ENCODE results near the gene USP6NL.
"Not testable (repeated sequence)": the region's sequence is repeated elsewhere in the genome, so short reads cannot be mapped to it uniquely, and the experiment has no call there.

The USP6NL gene

DNA sequence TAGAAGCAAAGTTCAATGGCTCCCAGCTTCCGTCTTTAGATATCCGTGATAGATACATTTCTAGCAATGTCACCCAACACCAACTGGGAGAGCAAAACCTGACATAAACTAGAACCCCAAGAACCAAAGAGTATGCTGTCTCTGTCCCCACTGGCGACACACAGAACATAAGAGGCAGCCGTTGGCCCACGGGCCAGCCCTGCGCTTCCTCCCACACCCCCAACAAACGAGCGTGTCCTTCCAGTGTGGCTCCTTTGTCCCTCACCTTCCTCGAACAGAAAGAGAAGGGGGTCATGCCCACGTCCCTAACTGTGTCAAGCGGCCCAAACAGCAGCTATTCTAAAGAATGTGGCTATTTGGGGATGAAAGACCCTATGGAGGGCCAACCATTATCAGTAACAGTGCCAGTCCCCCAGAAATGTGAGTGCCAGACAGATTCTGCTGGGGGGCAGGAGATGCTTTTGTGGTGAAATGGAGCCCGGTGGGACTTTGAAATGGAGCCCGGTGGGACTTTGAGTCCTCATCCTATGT is 171.9 kb downstream of the USP6NL start:
- H3K36me3 ChIP-seq (ENCODE audit: insufficient read depth): no peaks in the 10 kb centered on the region
- no peaks in the 10 kb centered on the region for H3K79me2 ChIP-seq (ENCODE audit: insufficient read depth, low read depth)
- H2AFZ ChIP-seq (ENCODE audit: low read depth): no peak overlapping the region
- TF ChIP-seq, protein P1, sequence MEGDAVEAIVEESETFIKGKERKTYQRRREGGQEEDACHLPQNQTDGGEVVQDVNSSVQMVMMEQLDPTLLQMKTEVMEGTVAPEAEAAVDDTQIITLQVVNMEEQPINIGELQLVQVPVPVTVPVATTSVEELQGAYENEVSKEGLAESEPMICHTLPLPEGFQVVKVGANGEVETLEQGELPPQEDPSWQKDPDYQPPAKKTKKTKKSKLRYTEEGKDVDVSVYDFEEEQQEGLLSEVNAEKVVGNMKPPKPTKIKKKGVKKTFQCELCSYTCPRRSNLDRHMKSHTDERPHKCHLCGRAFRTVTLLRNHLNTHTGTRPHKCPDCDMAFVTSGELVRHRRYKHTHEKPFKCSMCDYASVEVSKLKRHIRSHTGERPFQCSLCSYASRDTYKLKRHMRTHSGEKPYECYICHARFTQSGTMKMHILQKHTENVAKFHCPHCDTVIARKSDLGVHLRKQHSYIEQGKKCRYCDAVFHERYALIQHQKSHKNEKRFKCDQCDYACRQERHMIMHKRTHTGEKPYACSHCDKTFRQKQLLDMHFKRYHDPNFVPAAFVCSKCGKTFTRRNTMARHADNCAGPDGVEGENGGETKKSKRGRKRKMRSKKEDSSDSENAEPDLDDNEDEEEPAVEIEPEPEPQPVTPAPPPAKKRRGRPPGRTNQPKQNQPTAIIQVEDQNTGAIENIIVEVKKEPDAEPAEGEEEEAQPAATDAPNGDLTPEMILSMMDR (conservative IDR thresholded peaks at IDR 0.05; ENCODE audit: low read depth, low read length): no peak
- no peaks in the 10 kb centered on the region for H3K4me1 ChIP-seq (ENCODE audit: low read depth, poor library complexity, severe bottlenecking)
- H3K4me3 ChIP-seq (IDR thresholded peaks at IDR 0.05; ENCODE audit: insufficient read depth, low read depth, low read length): no peak overlapping the region
- H3K4me2 ChIP-seq: no peak overlapping the region
- H3K9ac ChIP-seq: no peak overlapping the region
- no peak overlapping the region for H3K27ac ChIP-seq
- H3K27me3 ChIP-seq (ENCODE audit: insufficient read depth, low read depth): no peaks in the 10 kb centered on the region
- H4K20me1 ChIP-seq (ENCODE audit: insufficient read depth): no peaks in the 10 kb centered on the region

GRCh38 chr10:11437391-11438142 is 173.9 kb downstream of the USP6NL start:
- Histone ChIP-seq H2AFZ (ENCODE audit: low read depth) (no peak overlapping the region), H3K36me3 (ENCODE audit: insufficient read depth) (no peaks in the 10 kb centered on the region), H3K27ac (no peak overlapping the region), H3K27me3 (ENCODE audit: insufficient read depth, low read depth) (no peaks in the 10 kb centered on the region), H4K20me1 (ENCODE audit: insufficient read depth) (no peaks in the 10 kb centered on the region), H3K4me2 (no peak overlapping the region), H3K4me1 (ENCODE audit: low read depth, poor library complexity, severe bottlenecking) (no peaks in the 10 kb centered on the region), H3K4me3 (IDR thresholded peaks at IDR 0.05; ENCODE audit: insufficient read depth, low read depth, low read length) (no peak overlapping the region), H3K9ac (no peak overlapping the region), H3K79me2 (ENCODE audit: insufficient read depth, low read depth) (no peaks in the 10 kb centered on the region)
- TF ChIP-seq, protein P1 (conservative IDR thresholded peaks at IDR 0.05; ENCODE audit: low read depth, low read length): no peak

DNA sequence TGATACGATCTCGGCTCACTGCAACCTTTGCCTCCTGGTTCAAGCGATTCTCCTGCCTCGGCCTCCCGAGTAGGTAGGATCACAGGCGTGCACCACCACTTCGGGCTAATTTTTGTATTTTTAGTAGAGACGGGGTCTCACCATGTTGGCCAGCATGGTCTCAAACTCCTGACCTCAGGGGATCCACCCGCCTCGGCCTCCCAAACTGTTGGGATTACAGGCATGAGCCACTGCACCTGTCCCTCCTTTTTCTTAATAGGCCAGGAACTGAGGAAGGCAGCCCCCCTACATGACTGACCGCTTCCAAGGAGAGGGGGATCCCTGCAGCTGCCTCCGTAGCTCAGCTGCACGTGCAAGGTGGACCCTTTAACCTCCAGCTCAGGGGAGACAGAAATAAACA is 175.0 kb downstream of the USP6NL start:
- H3K27ac ChIP-seq; H4K20me1 ChIP-seq (ENCODE audit: insufficient read depth); H3K36me3 ChIP-seq (ENCODE audit: insufficient read depth); H3K4me3 ChIP-seq (IDR thresholded peaks at IDR 0.05; ENCODE audit: insufficient read depth, low read depth, low read length); H3K79me2 ChIP-seq (ENCODE audit: insufficient read depth, low read depth); H3K27me3 ChIP-seq (ENCODE audit: insufficient read depth, low read depth); H3K4me2 ChIP-seq; H3K9ac ChIP-seq; H2AFZ ChIP-seq (ENCODE audit: low read depth); H3K4me1 ChIP-seq (ENCODE audit: low read depth, poor library complexity, severe bottlenecking): not testable (repeated sequence)

DNA sequence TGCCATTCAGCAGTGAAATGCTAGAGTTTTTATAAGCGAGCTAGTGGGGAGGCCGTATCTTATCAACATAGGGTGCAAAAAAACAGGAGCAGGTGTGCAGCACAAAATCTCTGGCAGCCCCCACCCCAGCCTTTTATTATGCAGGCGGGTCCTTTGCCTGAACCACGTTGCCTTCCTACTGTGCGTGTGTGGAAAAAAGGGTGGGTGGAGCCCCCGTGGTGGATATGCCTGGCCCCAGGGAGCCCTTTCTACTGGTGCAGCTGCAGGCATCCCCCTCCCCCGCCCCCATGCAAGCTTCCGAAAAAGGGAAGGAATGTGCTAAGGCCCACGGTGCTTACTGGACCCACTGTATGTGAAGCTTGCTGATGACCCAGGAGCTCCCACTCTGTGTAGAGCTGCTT is 175.9 kb downstream of the USP6NL start:
- Histone ChIP-seq H2AFZ (ENCODE audit: low read depth) (no peak overlapping the region), H3K9ac (no peak overlapping the region), H3K4me3 (IDR thresholded peaks at IDR 0.05; ENCODE audit: insufficient read depth, low read depth, low read length) (no peak overlapping the region), H3K4me1 (ENCODE audit: low read depth, poor library complexity, severe bottlenecking) (no peaks in the 10 kb centered on the region), H4K20me1 (ENCODE audit: insufficient read depth) (no peaks in the 10 kb centered on the region), H3K27me3 (ENCODE audit: insufficient read depth, low read depth) (no peaks in the 10 kb centered on the region), H3K4me2 (no peak overlapping the region), H3K36me3 (ENCODE audit: insufficient read depth) (no peaks in the 10 kb centered on the region), H3K79me2 (ENCODE audit: insufficient read depth, low read depth) (no peaks in the 10 kb centered on the region), H3K27ac (no peak overlapping the region)
- TF ChIP-seq, protein P1 (conservative IDR thresholded peaks at IDR 0.05; ENCODE audit: low read depth, low read length): no peak

DNA sequence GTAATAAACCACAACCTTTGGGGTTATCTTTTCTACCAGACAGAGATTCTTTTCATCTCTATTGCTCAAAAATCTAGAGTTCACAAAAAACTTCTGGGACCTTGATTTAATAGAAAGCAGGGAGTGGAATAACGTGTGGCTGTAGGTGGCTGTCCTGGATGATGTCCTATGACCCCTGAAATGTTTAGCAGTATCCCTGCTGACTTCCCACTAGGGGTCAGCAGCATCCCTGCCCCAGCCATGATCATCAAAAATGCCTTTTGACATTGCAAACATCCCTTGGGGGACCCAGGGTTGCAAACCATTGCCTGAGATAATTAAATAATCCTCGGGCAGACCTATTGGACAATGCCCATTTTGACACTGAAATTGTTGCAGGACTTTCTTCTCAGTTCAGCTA is 177.1 kb downstream of the USP6NL start:
- Histone ChIP-seq H3K4me1 (ENCODE audit: low read depth, poor library complexity, severe bottlenecking) (no peaks in the 10 kb centered on the region), H3K9ac (no peak overlapping the region), H2AFZ (ENCODE audit: low read depth) (no peak overlapping the region), H3K4me3 (IDR thresholded peaks at IDR 0.05; ENCODE audit: insufficient read depth, low read depth, low read length) (no peak overlapping the region), H4K20me1 (ENCODE audit: insufficient read depth) (no peaks in the 10 kb centered on the region), H3K4me2 (no peak overlapping the region), H3K27ac (no peak overlapping the region), H3K79me2 (ENCODE audit: insufficient read depth, low read depth) (no peaks in the 10 kb centered on the region), H3K27me3 (ENCODE audit: insufficient read depth, low read depth) (no peaks in the 10 kb centered on the region), H3K36me3 (ENCODE audit: insufficient read depth) (no peaks in the 10 kb centered on the region)
- TF ChIP-seq, protein P1 (conservative IDR thresholded peaks at IDR 0.05; ENCODE audit: low read depth, low read length): peak; percentile 41; the same call in 1 of the 2 replicates

Data from KMS-11 (cell line).